ENCODE measurements around the gene ARFGAP1. TPM values are rescaled to one million over a fixed set of nuclear protein-coding genes. Genes with fewer than 3 reads are reported as not detected.

Gene ARFGAP1
- total and polyA plus RNA-seq, 2 of the 4 experiments (the other 2 are of a cell fraction): 59.1 to 194 TPM

DNA sequence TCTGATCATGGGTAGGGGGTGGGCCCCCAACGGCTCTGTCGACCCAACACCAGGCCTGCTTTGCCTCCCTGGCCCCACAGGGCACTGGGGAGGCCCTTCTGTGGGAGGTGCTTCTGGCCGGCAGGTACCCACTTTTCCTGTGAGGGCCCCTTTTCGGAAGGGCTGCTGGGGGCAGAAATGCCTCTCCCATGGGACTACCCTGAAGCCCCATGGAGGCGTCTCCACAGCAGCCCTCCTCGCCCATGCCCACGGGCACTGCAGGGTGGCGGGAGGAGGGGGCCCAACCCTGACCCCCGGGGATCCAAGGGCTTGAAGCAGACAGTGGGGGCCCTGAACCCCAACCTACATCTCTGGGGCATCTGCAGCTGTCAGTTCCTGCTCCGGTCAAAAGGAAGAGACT lies 34.6 kb upstream of the ARFGAP1 start:
- Histone ChIP-seq H3K36me3 (ENCODE audit: control insufficient read depth, insufficient read depth, low read length) (no peaks in the 10 kb centered on the region), H3K56ac (ENCODE audit: extremely low read depth, insufficient read depth, low read length) (no peak overlapping the region), H3K4ac (ENCODE audit: low read depth, low read length) (no peak overlapping the region), H3K9me3 (ENCODE audit: control insufficient read depth, insufficient read depth, low read length) (no peaks in the 10 kb centered on the region), H4K8ac (ENCODE audit: low read depth in 2 of 2, low read length in 2 of 2) (no peak overlapping the region), H3K9ac (ENCODE audit: low read depth, low read length) (no peak overlapping the region), H3K4me2 (ENCODE audit: low read depth, low read length) (no peak overlapping the region), H2BK15ac (ENCODE audit: low read depth, low read length) (no peak overlapping the region), H3K79me1 (ENCODE audit: low read depth in 1 of 2, low read length in 2 of 2) (no peaks in the 10 kb centered on the region), H3K18ac (ENCODE audit: low read depth, low read length) (no peak overlapping the region), H3K9me1 (ENCODE audit: insufficient read depth, low read length) (no peaks in the 10 kb centered on the region), H3K4me3 (ENCODE audit: insufficient read depth, low read depth, low read length) (no peak overlapping the region), H2AFZ (replicated peaks; ENCODE audit: low read length, poor library complexity) (no peak overlapping the region), H4K5ac (ENCODE audit: low read depth, low read length) (no peak overlapping the region), H3K14ac (replicated peaks; ENCODE audit: low read depth, low read length) (no peak overlapping the region), H3K23ac (ENCODE audit: low read depth, low read length) (no peak overlapping the region), H4K20me1 (ENCODE audit: insufficient read depth, low read length) (no peaks in the 10 kb centered on the region), H2BK5ac (ENCODE audit: low read depth, low read length, poor library complexity, severe bottlenecking) (no peak overlapping the region), H2AK5ac (ENCODE audit: low read depth, low read length) (no peak overlapping the region), H3K27ac (ENCODE audit: insufficient read depth, low read length) (no peak overlapping the region), H2BK120ac (ENCODE audit: low read depth, low read length) (no peak overlapping the region), H2AK9ac (replicated peaks; ENCODE audit: low read depth, low read length, poor library complexity) (no peak overlapping the region), H4K91ac (ENCODE audit: insufficient read depth, low read depth, low read length) (no peak overlapping the region), H3K4me1 (ENCODE audit: control insufficient read depth, insufficient read depth, low read length) (peaks cover 4% of the 10 kb centered on the region), H3K27me3 (ENCODE audit: control insufficient read depth, insufficient read depth, low read length) (peaks cover 10% of the 10 kb centered on the region; the same call in 1 of the 2 replicates), H2BK20ac (ENCODE audit: low read depth, low read length) (no peak overlapping the region)
- ChIA-PET POLR2A (ENCODE audit: unreplicated experiment) (interaction anchor here (0.6 kb wide), 1 partner anchor 300 kb away, joined by 3 read pairs; the partner anchor contains the start of gene GID8), CTCF (interaction anchor here (0.8 kb wide), 1 partner anchor 14 kb away, joined by 3 read pairs; no protein-coding TSS in a partner anchor)
- dilution Hi-C loops (cut with HindIII; ENCODE audit: low sequenced_read_pairs, unreplicated experiment) (no loop called here), intact Hi-C loops (cut with micrococcal nuclease) (no loop called here), in situ Hi-C loops (cut with MboI; ENCODE audit: low sequenced_read_pairs) (no loop called here)
- ATAC-seq (ENCODE audit: low read depth) (no peak), DNase-seq (no peak)
- no TSS peak for BruUV-seq (replicated peaks)
- 48% methylated on average over 2 of the region's 10 CpGs; no CpG with 5 or more reads in 1 of the 2 experiments for WGBS, 2 experiments (ENCODE audit: extremely low coverage in 2 of 2, insufficient read length in 1 of 2)
- TF ChIP-seq MAZ (IDR thresholded peaks at IDR 0.05; ENCODE audit: borderline replicate concordance, low read depth, low read length): no peak
- TF ChIP-seq NFE2L2 (IDR thresholded peaks at IDR 0.05; ENCODE audit: low read depth, low read length): no peak
- no peak for TF ChIP-seq RCOR1 (IDR thresholded peaks at IDR 0.05; ENCODE audit: insufficient replicate concordance, low read length)
- TF ChIP-seq RAD21 (IDR thresholded peaks at IDR 0.05; ENCODE audit: low read length): no peak
- TF ChIP-seq POLR2A (IDR thresholded peaks at IDR 0.05; ENCODE audit: low read depth, low read length): no peak
- TF ChIP-seq, protein P1, sequence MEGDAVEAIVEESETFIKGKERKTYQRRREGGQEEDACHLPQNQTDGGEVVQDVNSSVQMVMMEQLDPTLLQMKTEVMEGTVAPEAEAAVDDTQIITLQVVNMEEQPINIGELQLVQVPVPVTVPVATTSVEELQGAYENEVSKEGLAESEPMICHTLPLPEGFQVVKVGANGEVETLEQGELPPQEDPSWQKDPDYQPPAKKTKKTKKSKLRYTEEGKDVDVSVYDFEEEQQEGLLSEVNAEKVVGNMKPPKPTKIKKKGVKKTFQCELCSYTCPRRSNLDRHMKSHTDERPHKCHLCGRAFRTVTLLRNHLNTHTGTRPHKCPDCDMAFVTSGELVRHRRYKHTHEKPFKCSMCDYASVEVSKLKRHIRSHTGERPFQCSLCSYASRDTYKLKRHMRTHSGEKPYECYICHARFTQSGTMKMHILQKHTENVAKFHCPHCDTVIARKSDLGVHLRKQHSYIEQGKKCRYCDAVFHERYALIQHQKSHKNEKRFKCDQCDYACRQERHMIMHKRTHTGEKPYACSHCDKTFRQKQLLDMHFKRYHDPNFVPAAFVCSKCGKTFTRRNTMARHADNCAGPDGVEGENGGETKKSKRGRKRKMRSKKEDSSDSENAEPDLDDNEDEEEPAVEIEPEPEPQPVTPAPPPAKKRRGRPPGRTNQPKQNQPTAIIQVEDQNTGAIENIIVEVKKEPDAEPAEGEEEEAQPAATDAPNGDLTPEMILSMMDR (conservative IDR thresholded peaks at IDR 0.05; ENCODE audit: low read depth, low read length): no peak
- TF ChIP-seq, protein P2, sequence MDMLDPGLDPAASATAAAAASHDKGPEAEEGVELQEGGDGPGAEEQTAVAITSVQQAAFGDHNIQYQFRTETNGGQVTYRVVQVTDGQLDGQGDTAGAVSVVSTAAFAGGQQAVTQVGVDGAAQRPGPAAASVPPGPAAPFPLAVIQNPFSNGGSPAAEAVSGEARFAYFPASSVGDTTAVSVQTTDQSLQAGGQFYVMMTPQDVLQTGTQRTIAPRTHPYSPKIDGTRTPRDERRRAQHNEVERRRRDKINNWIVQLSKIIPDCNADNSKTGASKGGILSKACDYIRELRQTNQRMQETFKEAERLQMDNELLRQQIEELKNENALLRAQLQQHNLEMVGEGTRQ (IDR thresholded peaks at IDR 0.05; ENCODE audit: low read depth, low read length): no peak
- TF ChIP-seq, protein P3, sequence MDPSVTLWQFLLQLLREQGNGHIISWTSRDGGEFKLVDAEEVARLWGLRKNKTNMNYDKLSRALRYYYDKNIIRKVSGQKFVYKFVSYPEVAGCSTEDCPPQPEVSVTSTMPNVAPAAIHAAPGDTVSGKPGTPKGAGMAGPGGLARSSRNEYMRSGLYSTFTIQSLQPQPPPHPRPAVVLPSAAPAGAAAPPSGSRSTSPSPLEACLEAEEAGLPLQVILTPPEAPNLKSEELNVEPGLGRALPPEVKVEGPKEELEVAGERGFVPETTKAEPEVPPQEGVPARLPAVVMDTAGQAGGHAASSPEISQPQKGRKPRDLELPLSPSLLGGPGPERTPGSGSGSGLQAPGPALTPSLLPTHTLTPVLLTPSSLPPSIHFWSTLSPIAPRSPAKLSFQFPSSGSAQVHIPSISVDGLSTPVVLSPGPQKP (IDR thresholded peaks at IDR 0.05; ENCODE audit: borderline replicate concordance, low read depth, low read length): no peak
- TF ChIP-seq CHD1 (IDR thresholded peaks at IDR 0.05; ENCODE audit: low read depth, low read length): no peak
- TF ChIP-seq FOS (IDR thresholded peaks at IDR 0.05; ENCODE audit: low read depth, low read length): no peak
- TF ChIP-seq SMC3 (IDR thresholded peaks at IDR 0.05; ENCODE audit: low read depth, low read length): no peak
- no peak for TF ChIP-seq CEBPB (IDR thresholded peaks at IDR 0.05; ENCODE audit: low read depth, low read length)
- TF ChIP-seq RFX5 (IDR thresholded peaks at IDR 0.05; ENCODE audit: low read depth, low read length): no peak
- TF ChIP-seq BHLHE40 (IDR thresholded peaks at IDR 0.05; ENCODE audit: low read depth, low read length): no peak
- TF ChIP-seq MXI1 (IDR thresholded peaks at IDR 0.05; ENCODE audit: borderline replicate concordance, low read depth, low read length): no peak
